Ovary (tissue), 3 donors: ENCODE measurements around the gene HDAC1.
"Not testable (repeated sequence)": the region's sequence is repeated elsewhere in the genome, so short reads cannot be mapped to it uniquely, and the experiment has no call there.

Experiments used
- CTCF ChIP-seq, 3 donors: fragments of 450-650 bp in 2 of 3; fragments of 200-600 bp in 1 of 3; IDR thresholded peaks; one replicate each; pipeline versions ENCODE4 v1.5.1 to v1.8.0; 2016 to 2022; ENCODE audit warnings: antibody characterized with exemption in 3 of 3, mild to moderate bottlenecking in 1 of 3
- EP300 ChIP-seq: sonication (generic); formaldehyde crosslinking; IDR thresholded peaks from one replicate; pipeline ENCODE4 v1.6.1; 2017; ENCODE audit warnings: antibody characterized with exemption
- POLR2A ChIP-seq: fragments of 450-650 bp; IDR thresholded peaks from one replicate; pipeline ENCODE4 v1.6.1; 2017; ENCODE audit warnings: antibody characterized with exemption, mild to moderate bottlenecking, moderate library complexity
- donor health status: DM: no; HTN: no; CAD: no.

GRCh38 chr1:32355778-32356177, 63.9 kb downstream of the HDAC1 start:
- TF ChIP-seq POLR2A; CTCF (IDR thresholded peaks at IDR 0.05); EP300: not testable (repeated sequence)
